ENCODE data around the gene UMODL1.

DNA sequence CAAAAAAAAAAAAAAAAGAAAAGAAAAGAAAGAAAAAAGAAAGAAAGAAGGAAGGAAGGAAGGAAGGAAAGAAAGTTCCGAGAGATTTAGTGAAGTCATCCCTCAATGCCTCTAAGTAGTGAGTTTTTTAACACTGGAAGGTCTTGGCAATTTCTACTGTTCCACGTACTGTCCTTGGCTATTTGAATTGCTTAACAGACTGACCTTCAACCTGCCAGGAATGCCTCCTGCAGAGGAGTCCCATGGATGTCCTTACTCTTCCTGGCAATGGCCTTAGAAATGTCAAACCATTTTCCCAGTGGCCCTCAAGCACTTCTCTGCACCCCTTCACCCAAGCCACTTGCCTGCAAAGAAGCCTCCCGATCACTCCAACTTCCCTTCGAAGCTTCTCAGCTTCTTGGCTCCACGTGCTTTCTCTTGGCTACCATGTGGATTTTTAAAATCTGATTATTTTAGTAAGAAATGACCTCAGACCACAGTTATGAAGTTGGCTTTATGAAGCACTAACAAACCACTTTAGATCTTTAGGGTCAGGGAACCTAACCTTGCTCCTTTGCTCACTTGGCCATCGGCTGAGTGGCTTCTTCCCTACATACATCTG, 104.1 kb downstream of the UMODL1 start:
- TF ChIP-seq, protein P1, sequence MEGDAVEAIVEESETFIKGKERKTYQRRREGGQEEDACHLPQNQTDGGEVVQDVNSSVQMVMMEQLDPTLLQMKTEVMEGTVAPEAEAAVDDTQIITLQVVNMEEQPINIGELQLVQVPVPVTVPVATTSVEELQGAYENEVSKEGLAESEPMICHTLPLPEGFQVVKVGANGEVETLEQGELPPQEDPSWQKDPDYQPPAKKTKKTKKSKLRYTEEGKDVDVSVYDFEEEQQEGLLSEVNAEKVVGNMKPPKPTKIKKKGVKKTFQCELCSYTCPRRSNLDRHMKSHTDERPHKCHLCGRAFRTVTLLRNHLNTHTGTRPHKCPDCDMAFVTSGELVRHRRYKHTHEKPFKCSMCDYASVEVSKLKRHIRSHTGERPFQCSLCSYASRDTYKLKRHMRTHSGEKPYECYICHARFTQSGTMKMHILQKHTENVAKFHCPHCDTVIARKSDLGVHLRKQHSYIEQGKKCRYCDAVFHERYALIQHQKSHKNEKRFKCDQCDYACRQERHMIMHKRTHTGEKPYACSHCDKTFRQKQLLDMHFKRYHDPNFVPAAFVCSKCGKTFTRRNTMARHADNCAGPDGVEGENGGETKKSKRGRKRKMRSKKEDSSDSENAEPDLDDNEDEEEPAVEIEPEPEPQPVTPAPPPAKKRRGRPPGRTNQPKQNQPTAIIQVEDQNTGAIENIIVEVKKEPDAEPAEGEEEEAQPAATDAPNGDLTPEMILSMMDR (tag by site-specific recombination; IDR thresholded peaks at IDR 0.05): no peak
- TF ChIP-seq, protein P2, sequence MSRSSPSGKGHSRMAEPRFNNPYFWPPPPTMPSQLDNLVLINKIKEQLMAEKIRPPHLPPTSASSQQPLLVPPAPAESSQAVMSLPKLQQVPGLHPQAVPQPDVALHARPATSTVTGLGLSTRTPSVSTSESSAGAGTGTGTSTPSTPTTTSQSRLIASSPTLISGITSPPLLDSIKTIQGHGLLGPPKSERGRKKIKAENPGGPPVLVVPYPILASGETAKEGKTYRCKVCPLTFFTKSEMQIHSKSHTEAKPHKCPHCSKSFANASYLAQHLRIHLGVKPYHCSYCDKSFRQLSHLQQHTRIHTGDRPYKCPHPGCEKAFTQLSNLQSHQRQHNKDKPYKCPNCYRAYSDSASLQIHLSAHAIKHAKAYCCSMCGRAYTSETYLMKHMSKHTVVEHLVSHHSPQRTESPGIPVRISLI (tag by site-specific recombination; IDR thresholded peaks at IDR 0.05): no peak
- TF ChIP-seq KLF1 (tag by site-specific recombination; IDR thresholded peaks at IDR 0.05): no peak
- no peak for TF ChIP-seq ZNF660 (tag by site-specific recombination; IDR thresholded peaks at IDR 0.05)
- no peak for TF ChIP-seq SETDB1 (IDR thresholded peaks at IDR 0.05; ENCODE audit: insufficient read length, low read length)
- TF ChIP-seq, protein P3, sequence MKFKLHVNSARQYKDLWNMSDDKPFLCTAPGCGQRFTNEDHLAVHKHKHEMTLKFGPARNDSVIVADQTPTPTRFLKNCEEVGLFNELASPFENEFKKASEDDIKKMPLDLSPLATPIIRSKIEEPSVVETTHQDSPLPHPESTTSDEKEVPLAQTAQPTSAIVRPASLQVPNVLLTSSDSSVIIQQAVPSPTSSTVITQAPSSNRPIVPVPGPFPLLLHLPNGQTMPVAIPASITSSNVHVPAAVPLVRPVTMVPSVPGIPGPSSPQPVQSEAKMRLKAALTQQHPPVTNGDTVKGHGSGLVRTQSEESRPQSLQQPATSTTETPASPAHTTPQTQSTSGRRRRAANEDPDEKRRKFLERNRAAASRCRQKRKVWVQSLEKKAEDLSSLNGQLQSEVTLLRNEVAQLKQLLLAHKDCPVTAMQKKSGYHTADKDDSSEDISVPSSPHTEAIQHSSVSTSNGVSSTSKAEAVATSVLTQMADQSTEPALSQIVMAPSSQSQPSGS (tag by site-specific recombination; IDR thresholded peaks at IDR 0.05; ENCODE audit: low read depth): no peak
- no peak for TF ChIP-seq ZNF426 (tag by site-specific recombination; IDR thresholded peaks at IDR 0.05)
- TF ChIP-seq, protein P4, sequence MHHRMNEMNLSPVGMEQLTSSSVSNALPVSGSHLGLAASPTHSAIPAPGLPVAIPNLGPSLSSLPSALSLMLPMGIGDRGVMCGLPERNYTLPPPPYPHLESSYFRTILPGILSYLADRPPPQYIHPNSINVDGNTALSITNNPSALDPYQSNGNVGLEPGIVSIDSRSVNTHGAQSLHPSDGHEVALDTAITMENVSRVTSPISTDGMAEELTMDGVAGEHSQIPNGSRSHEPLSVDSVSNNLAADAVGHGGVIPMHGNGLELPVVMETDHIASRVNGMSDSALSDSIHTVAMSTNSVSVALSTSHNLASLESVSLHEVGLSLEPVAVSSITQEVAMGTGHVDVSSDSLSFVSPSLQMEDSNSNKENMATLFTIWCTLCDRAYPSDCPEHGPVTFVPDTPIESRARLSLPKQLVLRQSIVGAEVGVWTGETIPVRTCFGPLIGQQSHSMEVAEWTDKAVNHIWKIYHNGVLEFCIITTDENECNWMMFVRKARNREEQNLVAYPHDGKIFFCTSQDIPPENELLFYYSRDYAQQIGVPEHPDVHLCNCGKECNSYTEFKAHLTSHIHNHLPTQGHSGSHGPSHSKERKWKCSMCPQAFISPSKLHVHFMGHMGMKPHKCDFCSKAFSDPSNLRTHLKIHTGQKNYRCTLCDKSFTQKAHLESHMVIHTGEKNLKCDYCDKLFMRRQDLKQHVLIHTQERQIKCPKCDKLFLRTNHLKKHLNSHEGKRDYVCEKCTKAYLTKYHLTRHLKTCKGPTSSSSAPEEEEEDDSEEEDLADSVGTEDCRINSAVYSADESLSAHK (tag by site-specific recombination; IDR thresholded peaks at IDR 0.05): no peak
- no peak for TF ChIP-seq ZNF133 (tag by site-specific recombination; IDR thresholded peaks at IDR 0.05)
- TF ChIP-seq ZNF24 (tag by site-specific recombination; IDR thresholded peaks at IDR 0.05): no peak
- TF ChIP-seq ZNF157 (tag by site-specific recombination; IDR thresholded peaks at IDR 0.05): no peak
- no peak for TF ChIP-seq ZNF274 (IDR thresholded peaks at IDR 0.05; ENCODE audit: low read length)
- no peak for TF ChIP-seq ZNF274 (tag by site-specific recombination; IDR thresholded peaks at IDR 0.05; ENCODE audit: borderline replicate concordance)

All from HEK293 (cell line).